Calu3 (cell line): ENCODE measurements around the gene ARHGAP12. TPM values are rescaled to one million over a fixed set of nuclear protein-coding genes. Genes with fewer than 3 reads are reported as not detected.
"Not testable (repeated sequence)": the region's sequence is repeated elsewhere in the genome, so short reads cannot be mapped to it uniquely, and the experiment has no call there.

Experiments used
- BruUV-seq: library from RNA; stranded (reverse); fragments of 400-500 nt; replicated peaks from 2 replicates; lab custom pipeline; 2021; lab: Mats Ljungman, UMichigan
- CTCF ChIA-PET: fragments of 300-600 bp; sonication (Branson Sonifier 250); formaldehyde crosslinking; loops from one replicate; lab custom pipeline; 2022; ENCODE audit warnings: antibody characterized with exemption; lab: Charles Lee
- DNase-seq: peaks from one replicate; pipeline ENCODE4 v3.0.0; 2022
- H3K27ac Mint-ChIP-seq: one replicate; pipeline ENCODE4 v1.8.0; 2022; ENCODE audit warnings: mixed read lengths; ENCODE audit not compliant: unreplicated experiment
- H3K27me3 Mint-ChIP-seq: one replicate; pipeline ENCODE4 v1.8.0; 2022; ENCODE audit warnings: mixed read lengths; ENCODE audit not compliant: unreplicated experiment
- H3K36me3 Mint-ChIP-seq: one replicate; pipeline ENCODE4 v1.8.0; 2022; ENCODE audit warnings: mild to moderate bottlenecking, moderate library complexity, mixed read lengths; ENCODE audit not compliant: insufficient read depth, unreplicated experiment
- H3K4me1 Mint-ChIP-seq: one replicate; pipeline ENCODE4 v1.8.0; 2022; ENCODE audit warnings: mild to moderate bottlenecking, low read depth, mixed read lengths; ENCODE audit not compliant: unreplicated experiment
- H3K4me3 Mint-ChIP-seq: one replicate; pipeline ENCODE4 v1.8.0; 2022; ENCODE audit warnings: mild to moderate bottlenecking, low read depth, moderate library complexity, mixed read lengths; ENCODE audit not compliant: unreplicated experiment
- H3K9me3 Mint-ChIP-seq: one replicate; pipeline ENCODE4 v1.8.0; 2022; ENCODE audit warnings: low read depth, mixed read lengths; ENCODE audit not compliant: unreplicated experiment
- CTCF ChIP-seq: fragments of 200-600 bp; IDR thresholded peaks from one replicate; pipeline ENCODE4 v1.8.0; 2022; ENCODE audit warnings: antibody characterized with exemption; ENCODE audit not compliant: unreplicated experiment
- intact Hi-C: fragments of 100-400 bp; cut with micrococcal nuclease; formaldehyde crosslinking; loops from one replicate; pipeline ENCODE4 v1.10.0; 2022; ENCODE audit not compliant: unreplicated experiment
- total RNA-seq: library from RNA; stranded (reverse); gene quantifications from 2 replicates; pipeline ENCODE4 v1.2.3, GENCODE V29; 2022

The ARHGAP12 gene
- total RNA-seq, 1 experiment from 2014 or later: 56.0 TPM

- H3K4me3 Mint-ChIP-seq: no peak overlapping the region
- CTCF ChIA-PET: interaction anchor here (0.5 to 1.6 kb wide), 2 partner anchors 26 to 113 kb away, joined by 3 to 4 read pairs; no protein-coding TSS in a partner anchor
- intact Hi-C loops: no loop called here
- peaks cover 26% of the 10 kb centered on the region for H3K4me1 Mint-ChIP-seq
- H3K36me3 Mint-ChIP-seq: peaks cover 5% of the 10 kb centered on the region
- H3K27ac Mint-ChIP-seq: no peak overlapping the region
- no peak for DNase-seq
- TF ChIP-seq CTCF: no peak
- H3K9me3 Mint-ChIP-seq: no peaks in the 10 kb centered on the region
- no TSS peak for BruUV-seq
- no peaks in the 10 kb centered on the region for H3K27me3 Mint-ChIP-seq
Measured at GRCh38 chr10:31975157-31975765, 46.6 kb upstream of the ARHGAP12 start.

- H3K4me1 Mint-ChIP-seq: peaks cover 26% of the 10 kb centered on the region
- H3K4me3 Mint-ChIP-seq: no peak overlapping the region
- intact Hi-C loops: no loop called here
- no peaks in the 10 kb centered on the region for H3K27me3 Mint-ChIP-seq
- no peak for DNase-seq
- no TSS peak for BruUV-seq
- H3K36me3 Mint-ChIP-seq: peaks cover 5% of the 10 kb centered on the region
- no peaks in the 10 kb centered on the region for H3K9me3 Mint-ChIP-seq
- no peak for TF ChIP-seq CTCF
- CTCF ChIA-PET: interaction anchor here (0.5 to 1.6 kb wide), 2 partner anchors 27 to 113 kb away, joined by 3 to 4 read pairs; no protein-coding TSS in a partner anchor
- H3K27ac Mint-ChIP-seq: no peak overlapping the region
Measured at GRCh38 chr10:31974434-31975124, 45.9 kb upstream of the ARHGAP12 start.

- TF ChIP-seq CTCF: no peak
- Mint-ChIP-seq H3K36me3 (peaks cover under 1% of the 10 kb centered on the region), H3K4me1 (peaks cover 20% of the 10 kb centered on the region), H3K4me3 (no peak overlapping the region), H3K27ac (no peak overlapping the region), H3K9me3 (no peaks in the 10 kb centered on the region), H3K27me3 (no peaks in the 10 kb centered on the region)
- BruUV-seq: no TSS peak
- DNase-seq: no peak
- intact Hi-C loops: no loop called here
- CTCF ChIA-PET: no interaction called here
Measured at GRCh38 chr10:31972519-31973041, 43.9 kb upstream of the ARHGAP12 start.

- H3K9me3 Mint-ChIP-seq, H3K36me3 Mint-ChIP-seq, BruUV-seq, H3K4me1 Mint-ChIP-seq, H3K27ac Mint-ChIP-seq, H3K27me3 Mint-ChIP-seq, H3K4me3 Mint-ChIP-seq, intact Hi-C loops, DNase-seq, CTCF ChIA-PET: not testable (repeated sequence)
Measured at GRCh38 chr10:31969847-31970246, 41.2 kb upstream of the ARHGAP12 start.
